NB4 (cell line): ENCODE measurements around the gene PCNX3.

Experiments used
- TF ChIP-seq, protein P1 (sequence below): IDR thresholded peaks from one replicate; pipeline ENCODE4 v1.5.1; 2012; ENCODE audit warnings: low read depth, low read length
- TF ChIP-seq, protein P2 (sequence below): IDR thresholded peaks from 2 replicates; pipeline ENCODE4 v1.6.1; 2011; ENCODE audit warnings: low read depth, low read length

DNA sequence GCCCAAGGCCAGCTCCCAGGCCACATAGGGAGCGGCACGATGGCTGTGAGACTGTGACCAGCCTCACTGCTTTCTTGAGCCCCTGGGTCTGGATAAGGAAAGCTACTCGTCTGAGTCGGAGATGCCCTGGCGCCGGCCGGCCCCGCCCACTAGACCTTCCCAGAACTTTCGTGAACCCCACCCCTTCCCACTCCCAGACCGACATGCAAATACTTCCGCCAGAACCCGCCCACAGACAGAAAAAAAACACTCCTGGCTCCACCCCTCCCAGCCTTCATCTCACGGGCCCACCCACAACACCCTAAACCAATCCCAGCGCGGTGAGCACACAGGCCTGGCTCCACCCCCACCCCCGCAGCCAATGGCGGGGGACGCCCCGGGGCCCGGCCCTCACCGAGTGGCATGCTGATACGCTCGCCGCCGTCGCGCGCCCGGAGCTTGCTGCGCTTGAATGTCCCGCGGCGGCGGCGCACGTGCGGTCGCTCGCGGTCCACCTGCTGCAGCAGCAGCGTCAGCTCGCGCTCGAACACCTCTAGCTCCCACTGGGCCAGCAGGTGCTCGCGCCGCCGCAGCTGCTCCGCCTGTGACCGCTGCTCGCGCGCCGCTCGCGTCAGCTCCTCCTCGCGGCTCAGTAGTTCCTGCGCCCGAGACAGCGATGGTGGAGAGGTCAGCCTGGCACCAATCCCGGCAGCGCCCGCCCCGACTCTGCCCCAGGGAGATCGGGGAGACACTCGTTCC, 8.5 kb upstream of the PCNX3 start:
- TF ChIP-seq, protein P1, sequence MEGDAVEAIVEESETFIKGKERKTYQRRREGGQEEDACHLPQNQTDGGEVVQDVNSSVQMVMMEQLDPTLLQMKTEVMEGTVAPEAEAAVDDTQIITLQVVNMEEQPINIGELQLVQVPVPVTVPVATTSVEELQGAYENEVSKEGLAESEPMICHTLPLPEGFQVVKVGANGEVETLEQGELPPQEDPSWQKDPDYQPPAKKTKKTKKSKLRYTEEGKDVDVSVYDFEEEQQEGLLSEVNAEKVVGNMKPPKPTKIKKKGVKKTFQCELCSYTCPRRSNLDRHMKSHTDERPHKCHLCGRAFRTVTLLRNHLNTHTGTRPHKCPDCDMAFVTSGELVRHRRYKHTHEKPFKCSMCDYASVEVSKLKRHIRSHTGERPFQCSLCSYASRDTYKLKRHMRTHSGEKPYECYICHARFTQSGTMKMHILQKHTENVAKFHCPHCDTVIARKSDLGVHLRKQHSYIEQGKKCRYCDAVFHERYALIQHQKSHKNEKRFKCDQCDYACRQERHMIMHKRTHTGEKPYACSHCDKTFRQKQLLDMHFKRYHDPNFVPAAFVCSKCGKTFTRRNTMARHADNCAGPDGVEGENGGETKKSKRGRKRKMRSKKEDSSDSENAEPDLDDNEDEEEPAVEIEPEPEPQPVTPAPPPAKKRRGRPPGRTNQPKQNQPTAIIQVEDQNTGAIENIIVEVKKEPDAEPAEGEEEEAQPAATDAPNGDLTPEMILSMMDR: no peak
- TF ChIP-seq, protein P2, sequence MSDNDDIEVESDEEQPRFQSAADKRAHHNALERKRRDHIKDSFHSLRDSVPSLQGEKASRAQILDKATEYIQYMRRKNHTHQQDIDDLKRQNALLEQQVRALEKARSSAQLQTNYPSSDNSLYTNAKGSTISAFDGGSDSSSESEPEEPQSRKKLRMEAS: no peak
